22Rv1 (cell line): ENCODE results near the gene BMP7.

Source experiments
- CTCF ChIP-seq: fragments of 450-650 bp; IDR thresholded peaks from 2 replicates; pipeline ENCODE4 v1.5.1; 2017; ENCODE audit warnings: mild to moderate bottlenecking
- ZFX ChIP-seq: fragments of 450-650 bp; IDR thresholded peaks from 2 replicates; pipeline ENCODE4 v1.6.1; 2017; ENCODE audit warnings: antibody characterized with exemption, borderline replicate concordance

- TF ChIP-seq CTCF = no peak
- no peak for TF ChIP-seq ZFX
Observed at GRCh38 chr20:57203204-57203603, 63.2 kb downstream of the BMP7 start.
